Transverse colon (tissue), 4 donors: Measurements from ENCODE around the gene CRTC1. TPM values are rescaled to one million over a fixed set of nuclear protein-coding genes. Genes with fewer than 3 reads are reported as not detected.

Experiments used
- DNase-seq: peaks from one replicate; pipeline ENCODE4 v3.0.0-alpha.2; 2019
- H3K27ac ChIP-seq, 4 donors: fragments of 200-600 bp; sonication (generic); 2 replicates each; pipeline ENCODE4 v1.5.1; 2016 to 2018; ENCODE audit warnings: inconsistent platforms in 4 of 4
- H3K27me3 ChIP-seq: fragments of 200-600 bp; sonication (generic); 2 replicates; pipeline ENCODE4 v1.5.1; 2017; ENCODE audit warnings: inconsistent platforms
- H3K36me3 ChIP-seq, 4 donors: fragments of 200-600 bp; sonication (generic); 2 replicates each; pipeline ENCODE4 v1.5.1; 2017 to 2019; ENCODE audit warnings: inconsistent platforms in 4 of 4
- H3K4me1 ChIP-seq, 4 donors: fragments of 200-600 bp; sonication (generic); 2 replicates each; pipeline ENCODE4 v1.5.1; 2017 to 2020; ENCODE audit warnings: inconsistent platforms in 4 of 4
- H3K4me3 ChIP-seq, 4 donors: fragments of 200-600 bp; sonication (generic); 1 replicate in 1 of 4; 2 replicates in 3 of 4; pipeline versions ENCODE4 v1.5.1 to v1.6.1; 2017 to 2019; ENCODE audit warnings: inconsistent platforms in 4 of 4
- H3K9me3 ChIP-seq, 2 donors: fragments of 200-600 bp; sonication (generic); 2 replicates each; pipeline ENCODE4 v1.5.1; 2017 to 2019; ENCODE audit warnings: inconsistent platforms in 2 of 2
- CTCF ChIP-seq, 5 experiments: fragments of 200-600 bp in 3 of 5; fragments of 450-650 bp in 2 of 5; sonication (generic) in 3 of 5; IDR thresholded peaks; 1 replicate in 2 of 5; 2 replicates in 3 of 5; pipeline ENCODE4 v1.5.1; 2016 to 2017; ENCODE audit warnings: antibody characterized with exemption in 5 of 5, inconsistent platforms in 3 of 5, mild to moderate bottlenecking in 2 of 5, moderate library complexity in 1 of 5
- EP300 ChIP-seq: sonication (generic); formaldehyde crosslinking; IDR thresholded peaks from one replicate; pipeline ENCODE4 v1.6.1; 2017; ENCODE audit warnings: antibody characterized with exemption, low read depth
- POLR2A ChIP-seq: fragments of 450-650 bp; IDR thresholded peaks from one replicate; pipeline ENCODE4 v1.6.1; 2016; ENCODE audit warnings: antibody characterized with exemption, mild to moderate bottlenecking, moderate library complexity
- POLR2AphosphoS5 ChIP-seq, 3 donors: sonication (generic); formaldehyde crosslinking; IDR thresholded peaks; one replicate each; pipeline ENCODE4 v1.6.1; 2016; ENCODE audit warnings: antibody characterized with exemption in 3 of 3
- WGBS, 2 donors: methylation state at CpG; one replicate each; pipeline ENCODE4 v1.1.5; 2018; ENCODE audit warnings: low coverage in 1 of 2; 5-methylcytosine and 5-hydroxymethylcytosine counted together
- in situ Hi-C, 4 donors: fragments of 200-750 bp; cut with MboI; loops; one replicate each; pipeline versions ENCODE4 v1.15.0 to v1.15.1; 2017; ENCODE audit warnings: low sequenced_read_pairs in 3 of 4, low pct_ligation_motif_present in 1 of 4, low pct_unique_long_range_greater_than_20kb in 1 of 4
- intact Hi-C: fragments of 100-400 bp; cut with DNase I; formaldehyde crosslinking; loops from one replicate; pipeline ENCODE4 v1.15.1; 2023; ENCODE audit warnings: low total_unique reads
- total RNA-seq, 4 donors: library from RNA; depleted of rRNA; stranded (reverse); fragments of >200 nt; gene quantifications; one replicate each; pipeline ENCODE4 v1.1.0, GENCODE V29; 2016

CRTC1 gene
- total RNA-seq, 4 donors from 2014 or later: 6.2 to 17.6 (median 7.7) TPM

GRCh38 chr19:18788529-18789421 is 105.3 kb downstream of the CRTC1 start:
- no peak overlapping the region for H3K27ac ChIP-seq
- intact Hi-C loops: no loop called here
- no peak overlapping the region for H3K4me3 ChIP-seq
- DNase-seq: no peak
- TF ChIP-seq POLR2A: no peak
- TF ChIP-seq POLR2AphosphoS5 (IDR thresholded peaks at IDR 0.05): no peak
- TF ChIP-seq CTCF (IDR thresholded peaks at IDR 0.05): no peak
- WGBS, 2 donors: 4% methylated on average over 29 of the region's 68 CpGs; no CpG with 5 or more reads in 1 of the 2 donors
- in situ Hi-C loops: no loop called here
- H3K9me3 ChIP-seq: no peaks in the 10 kb centered on the region
- peaks cover 86% of the 10 kb centered on the region for H3K27me3 ChIP-seq
- peaks cover 16 to 38% (median 32%) of the 10 kb centered on the region in 4 donors for H3K4me1 ChIP-seq
- no peaks in the 10 kb centered on the region for H3K36me3 ChIP-seq

GRCh38 chr19:18789422-18789869 is 106.0 kb downstream of the CRTC1 start:
- 10% methylated on average over 23 of the region's 38 CpGs; no CpG with 5 or more reads in 1 of the 2 donors for WGBS, 2 donors
- intact Hi-C loops: no loop called here
- Histone ChIP-seq H3K27me3 (peaks cover 90% of the 10 kb centered on the region), H3K27ac (no peak overlapping the region), H3K4me1 (peaks cover 16 to 38% (median 32%) of the 10 kb centered on the region in 4 donors), H3K36me3 (no peaks in the 10 kb centered on the region), H3K4me3 (peak overlapping the region in 1 of 4 donors; percentile 42), H3K9me3 (no peaks in the 10 kb centered on the region)
- in situ Hi-C loops: no loop called here
- TF ChIP-seq CTCF (IDR thresholded peaks at IDR 0.05): no peak
- no peak for TF ChIP-seq POLR2AphosphoS5 (IDR thresholded peaks at IDR 0.05)
- TF ChIP-seq EP300: no peak
- no peak for TF ChIP-seq POLR2A
- no peak for DNase-seq

GRCh38 chr19:18789883-18790565 is 106.5 kb downstream of the CRTC1 start:
- H3K9me3 ChIP-seq: no peaks in the 10 kb centered on the region
- H3K27me3 ChIP-seq: peaks cover 95% of the 10 kb centered on the region
- H3K36me3 ChIP-seq: no peaks in the 10 kb centered on the region
- H3K4me3 ChIP-seq: peak overlapping the region in 2 of 4 donors; percentile 4 to 42
- H3K4me1 ChIP-seq: peaks cover 16 to 37% (median 29%) of the 10 kb centered on the region in 4 donors
- in situ Hi-C loops (no loop called here), intact Hi-C loops (no loop called here)
- TF ChIP-seq EP300 (no peak), POLR2A (no peak), CTCF (IDR thresholded peaks at IDR 0.05) (no peak), POLR2AphosphoS5 (IDR thresholded peaks at IDR 0.05) (no peak)
- 3% methylated on average over 13 to 61 of the region's 65 CpGs for WGBS, 2 donors
- no peak overlapping the region for H3K27ac ChIP-seq
- no peak for DNase-seq
